GM12872 (cell line): ENCODE data around the gene CKMT1B.
"Not testable (repeated sequence)": the region's sequence is repeated elsewhere in the genome, so short reads cannot be mapped to it uniquely, and the experiment has no call there.

Experiments
- CTCF ChIP-seq: IDR thresholded peaks from 3 replicates; pipeline ENCODE4 v1.5.1; 2011; ENCODE audit warnings: low read depth, mild to moderate bottlenecking, low read length, moderate library complexity; ENCODE audit not compliant: insufficient read depth

CKMT1B gene

GRCh38 chr15:43589778-43590466 is 3.9 kb upstream of the CKMT1B start, which contains the start of gene PPIP5K1:
PPIP5K1 (minus strand) TSS chr15:43590208; CDS start chr15:43584504, 5,704 bp downstream.
- not testable (repeated sequence) for TF ChIP-seq CTCF

- not testable (repeated sequence) for TF ChIP-seq CTCF
Observed at GRCh38 chr15:43618700-43619099, 24.9 kb downstream of the CKMT1B start, which contains the start of gene STRC. STRC (minus strand) TSS chr15:43618800; CDS start chr15:43618722, 78 bp downstream.

- TF ChIP-seq CTCF, result no peak
Observed at GRCh38 chr15:43625106-43625505, 31.3 kb downstream of the CKMT1B start.
